ENCODE results near the gene ZCCHC7. TPM values are rescaled to one million over a fixed set of nuclear protein-coding genes. Genes with fewer than 3 reads are reported as not detected.
"Not testable (repeated sequence)": the region's sequence is repeated elsewhere in the genome, so short reads cannot be mapped to it uniquely, and the experiment has no call there.

Gene ZCCHC7
- total RNA-seq, 1 donor from 2014 or later, result 6.3 TPM

DNA sequence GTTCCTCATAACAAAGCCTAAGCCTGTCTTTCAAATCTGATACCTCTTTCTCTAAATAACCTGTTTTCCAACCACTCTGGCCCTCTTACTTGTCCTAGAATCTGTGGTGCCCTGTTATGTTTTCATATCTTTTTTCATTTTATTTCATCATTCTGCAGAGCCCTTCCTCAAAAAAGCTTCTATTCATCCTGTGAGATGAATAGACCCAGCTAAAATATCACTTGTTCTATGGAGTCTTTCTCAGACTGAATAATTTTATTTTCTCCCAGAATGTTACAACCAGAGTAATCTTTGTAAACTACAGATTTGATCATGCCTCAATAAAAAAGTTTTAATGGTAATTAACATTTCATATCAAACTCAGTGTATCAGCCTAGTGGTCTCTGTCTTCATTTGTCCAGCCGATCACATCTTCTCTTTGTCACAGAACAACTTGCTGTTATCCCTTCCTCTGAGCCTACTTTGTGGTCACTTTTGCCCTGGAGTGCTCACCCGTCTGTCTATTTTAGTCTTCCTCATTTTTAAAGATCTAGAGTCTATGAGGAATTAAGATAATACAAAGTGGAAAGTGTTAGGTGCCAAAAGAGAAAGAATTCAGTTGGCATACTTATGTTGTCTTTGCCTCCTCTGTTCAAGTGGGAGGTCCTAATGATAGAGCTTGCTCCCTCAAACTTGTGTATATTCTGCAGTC is 77.8 kb downstream of the ZCCHC7 start:
- intact Hi-C loops (cut with DNase I), result no loop called here
- ATAC-seq (ENCODE audit: poor library complexity) (no peak), DNase-seq (no peak)

DNA sequence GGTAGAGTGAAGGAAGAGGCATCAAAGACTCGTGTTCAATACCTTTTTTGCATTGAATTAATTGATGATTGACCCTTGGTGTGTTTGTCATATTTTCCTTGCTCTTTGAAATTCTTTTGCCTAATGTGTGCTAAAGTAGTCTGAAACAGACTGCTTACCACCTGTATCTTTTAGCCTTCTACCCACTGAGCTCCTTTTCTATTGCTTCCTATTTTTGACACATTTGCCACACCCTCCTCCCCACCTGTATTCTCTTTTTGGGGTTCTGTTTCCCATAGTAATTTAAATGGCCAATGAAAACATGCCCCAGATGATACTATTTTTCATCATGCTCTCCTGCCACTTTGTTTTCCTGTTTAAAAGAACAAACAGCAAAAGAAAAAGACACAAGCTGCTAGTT is 78.5 kb downstream of the ZCCHC7 start:
- DNase-seq, result no peak
- intact Hi-C loops (cut with DNase I), result no loop called here
- no peak for ATAC-seq (ENCODE audit: poor library complexity)

DNA sequence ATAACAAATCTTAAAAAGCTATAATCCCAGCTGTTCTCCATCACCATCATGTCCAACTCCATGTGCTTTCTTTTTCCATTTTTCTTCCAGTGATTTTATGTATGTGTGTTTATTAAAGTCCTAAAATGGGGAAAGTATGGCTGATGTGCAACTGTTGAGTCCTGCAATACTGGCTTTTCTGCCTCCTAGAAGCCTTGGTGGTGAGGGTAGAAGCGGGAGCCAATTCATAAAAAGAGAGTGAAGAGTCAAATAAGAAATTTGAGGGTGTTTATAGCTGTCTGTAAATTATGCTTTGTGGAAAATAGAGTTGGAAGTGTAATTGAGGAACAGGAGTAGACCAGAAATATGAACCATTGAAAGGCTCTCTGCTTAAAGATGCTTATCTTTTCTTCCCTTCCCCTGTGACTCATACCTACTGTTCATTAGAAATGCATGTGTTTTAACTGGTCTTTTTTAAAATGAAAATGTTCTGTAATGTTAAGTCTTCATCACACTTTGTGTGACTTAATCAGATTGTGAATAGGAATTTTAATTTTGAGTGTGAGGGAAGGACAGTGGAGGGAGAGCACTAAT is 80.1 kb downstream of the ZCCHC7 start:
- intact Hi-C loops (cut with DNase I), result no loop called here
- DNase-seq (no peak), ATAC-seq (ENCODE audit: poor library complexity) (no peak)

DNA sequence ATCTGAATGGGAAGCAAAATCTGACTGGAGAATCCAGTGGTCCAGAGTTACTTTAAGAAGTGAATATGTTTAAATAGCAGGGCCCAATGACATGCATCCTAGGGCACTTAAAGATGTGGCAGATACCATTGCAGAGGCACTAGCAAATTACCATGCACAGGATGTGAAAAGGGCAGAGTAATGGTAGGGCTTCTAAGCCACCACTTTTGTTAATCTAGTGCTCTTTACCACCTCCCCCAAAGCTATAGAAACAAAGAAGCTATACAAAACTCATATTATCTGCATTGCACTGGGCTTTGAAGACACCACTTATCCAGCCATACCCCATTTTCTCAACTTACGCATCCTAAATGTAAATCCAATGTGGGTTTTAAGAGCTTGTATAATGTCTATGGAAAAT is 81.2 kb downstream of the ZCCHC7 start:
- ATAC-seq (ENCODE audit: poor library complexity), result no peak
- intact Hi-C loops (cut with DNase I), result no loop called here
- DNase-seq, result no peak

DNA sequence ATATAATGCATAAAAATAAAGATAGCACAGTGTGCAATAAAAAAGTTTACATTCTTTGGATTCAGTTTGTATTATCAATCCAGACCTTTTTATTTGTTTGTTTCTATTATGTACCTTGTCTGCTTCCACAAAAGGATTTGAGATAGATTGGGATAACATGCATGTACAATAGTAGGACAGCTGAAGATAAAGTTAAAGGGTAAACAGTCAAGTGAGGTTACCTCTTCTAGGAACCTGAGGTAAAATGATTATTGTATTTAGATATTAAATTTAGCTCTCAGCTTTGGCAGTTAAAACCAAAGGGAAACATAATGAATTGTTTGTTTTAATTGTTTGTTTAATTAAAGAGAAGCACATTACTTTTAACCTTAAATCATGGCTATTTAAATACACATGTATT is 81.7 kb downstream of the ZCCHC7 start:
- intact Hi-C loops (cut with DNase I), result no loop called here
- ATAC-seq (ENCODE audit: poor library complexity) (no peak), DNase-seq (no peak)

DNA sequence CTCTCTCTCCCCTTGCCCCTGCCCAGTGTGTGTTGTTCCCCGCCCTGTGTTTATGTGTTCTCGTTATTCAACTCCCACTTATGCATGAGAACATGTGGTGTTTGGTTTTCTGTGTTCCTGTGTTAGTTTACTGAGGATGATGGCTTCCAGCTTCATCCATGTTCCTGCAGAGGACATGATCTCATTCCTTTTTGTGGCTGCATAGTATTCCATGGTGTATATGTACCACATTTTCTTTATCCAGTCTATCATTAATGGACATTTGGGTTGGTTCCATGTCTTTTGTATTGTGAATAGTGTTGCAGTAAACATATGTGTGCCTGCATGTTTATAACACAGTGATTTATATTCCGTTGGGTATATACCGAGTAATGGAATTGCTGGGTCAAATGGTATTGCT is 83.1 kb downstream of the ZCCHC7 start:
- intact Hi-C loops (cut with DNase I); DNase-seq: not testable (repeated sequence)

DNA sequence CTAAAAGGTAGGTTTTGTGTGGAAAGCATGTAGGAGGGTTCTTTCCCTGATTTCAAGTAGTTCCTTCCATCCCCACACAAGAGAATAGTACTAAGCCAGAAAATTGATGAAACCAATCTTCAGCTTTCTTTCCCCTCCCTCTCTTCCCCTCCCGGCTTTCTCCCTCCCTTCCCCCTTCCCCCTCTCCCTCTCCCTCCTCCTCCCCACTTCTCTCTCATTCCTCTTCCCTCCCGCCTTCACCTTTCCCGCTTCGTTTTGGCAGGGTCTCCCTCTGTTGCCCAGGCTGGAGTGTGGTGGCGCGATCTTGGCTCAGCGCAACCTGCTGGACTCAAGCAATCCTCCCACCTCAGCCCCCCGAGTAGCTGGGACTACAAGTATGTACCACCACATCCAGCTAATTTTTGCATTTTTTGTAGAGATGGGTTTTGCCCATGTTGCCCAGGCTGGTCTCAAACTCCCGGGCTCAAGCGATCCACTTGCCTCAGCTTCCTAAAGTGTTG is 85.8 kb downstream of the ZCCHC7 start:
- ATAC-seq (ENCODE audit: poor library complexity) (no peak), DNase-seq (no peak)
- intact Hi-C loops (cut with DNase I), result no loop called here

More for the DNA sequence above, 83.1 kb downstream of the ZCCHC7 start:
- not testable (repeated sequence) for ATAC-seq (ENCODE audit: poor library complexity)

DNA sequence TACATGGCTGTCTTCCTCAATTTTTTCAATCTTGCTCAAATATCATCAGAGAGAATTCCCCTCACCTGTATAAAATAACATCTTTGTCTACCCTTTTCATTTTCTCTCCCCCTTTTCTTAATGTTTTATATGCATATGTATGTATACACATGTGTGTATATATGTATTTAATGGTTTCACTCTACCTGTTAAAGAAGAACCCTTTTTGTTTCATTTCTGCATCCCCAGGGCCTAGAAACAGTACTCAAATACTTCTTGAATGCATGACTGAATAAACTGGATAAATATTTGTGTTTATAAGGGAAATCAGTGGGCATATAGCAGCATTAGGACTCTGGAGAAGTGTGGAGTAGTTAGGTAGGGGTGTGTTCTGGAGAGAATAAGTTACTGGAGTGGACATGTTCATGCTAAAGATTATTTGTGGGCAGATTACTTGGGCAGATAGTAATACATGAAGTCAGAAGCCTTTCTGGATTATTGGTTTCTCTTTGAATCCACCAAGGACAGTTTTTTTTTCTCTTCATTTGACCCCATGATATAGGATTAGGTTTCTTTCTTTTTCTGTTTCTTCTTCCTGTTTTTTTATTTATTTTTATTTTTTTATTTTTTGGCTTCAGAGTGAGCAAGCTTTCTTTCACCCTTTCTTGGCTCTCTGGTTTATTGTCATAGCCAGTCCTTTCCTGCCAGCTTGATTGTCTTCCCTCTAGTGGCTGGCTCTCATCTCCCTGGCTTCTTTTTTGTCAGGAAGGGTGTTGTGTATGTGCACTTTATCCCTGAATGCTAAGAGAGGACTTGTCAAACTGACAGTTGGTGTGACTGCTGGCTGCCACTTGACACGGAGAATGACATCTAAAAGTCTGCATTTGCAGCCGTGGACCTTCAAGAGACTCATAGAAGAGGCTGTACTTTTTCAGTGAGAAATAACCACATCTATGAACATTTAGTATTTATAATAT is 89.3 kb downstream of the ZCCHC7 start:
- DNase-seq, result no peak
- ATAC-seq (ENCODE audit: poor library complexity), result peak; percentile 41
- intact Hi-C loops (cut with DNase I), result no loop called here

DNA sequence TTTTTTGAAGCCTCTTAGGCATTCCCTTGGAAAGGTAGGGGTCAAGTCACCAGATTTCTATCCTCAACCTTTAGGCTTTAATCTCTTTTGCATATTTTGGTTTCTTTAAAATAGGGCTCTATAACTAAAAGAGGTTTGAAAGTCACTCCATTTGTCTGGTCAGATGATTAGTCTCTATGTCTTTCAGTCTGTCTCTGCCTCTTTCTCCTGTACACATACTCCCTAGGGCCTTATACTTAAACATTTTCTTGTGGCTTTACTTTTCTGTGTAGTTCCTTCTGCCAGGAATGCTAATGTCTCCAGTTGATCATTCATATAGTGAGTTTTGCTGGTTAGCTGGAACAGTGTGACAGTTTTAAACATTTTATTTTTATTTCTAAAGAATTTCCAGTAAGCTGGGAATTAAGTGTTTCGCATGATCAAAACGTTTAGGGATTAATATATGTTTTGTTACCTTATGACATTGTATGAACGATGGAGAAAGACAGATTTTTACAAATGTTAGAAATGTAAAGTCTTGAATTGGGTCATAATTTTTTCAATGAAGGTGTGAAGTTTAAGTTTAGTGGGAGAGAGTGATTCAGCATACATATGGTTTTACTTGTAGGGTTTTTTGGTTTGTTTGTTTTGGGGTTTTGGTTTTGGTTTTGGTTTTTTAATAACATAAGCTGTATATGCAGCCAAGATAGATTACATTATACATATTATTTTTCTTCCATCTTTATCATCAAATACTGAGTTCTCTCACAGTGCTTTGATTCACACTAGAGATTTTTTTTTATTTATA is 90.6 kb downstream of the ZCCHC7 start:
- intact Hi-C loops (cut with DNase I), result no loop called here
- ATAC-seq (ENCODE audit: poor library complexity), result no peak
- DNase-seq, result no peak

DNA sequence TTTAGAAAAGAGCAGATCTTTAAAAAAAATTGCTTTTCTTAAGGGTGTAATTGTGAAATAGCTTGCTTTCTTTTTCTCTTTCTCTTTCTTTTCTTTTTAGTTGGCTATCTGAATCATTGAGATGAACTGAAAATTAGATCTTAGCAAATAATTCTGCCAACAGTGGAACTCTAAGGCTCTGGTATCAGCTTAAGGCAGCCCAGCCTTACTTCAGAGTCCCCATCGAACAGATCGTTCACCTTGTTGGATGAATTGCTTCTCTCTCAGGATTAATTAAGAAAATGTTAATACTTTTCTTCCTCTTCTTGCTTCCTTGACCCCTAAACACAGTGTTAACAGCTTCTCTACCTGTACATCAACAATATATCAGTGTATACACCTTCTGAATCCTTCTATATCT is 92.1 kb downstream of the ZCCHC7 start:
- intact Hi-C loops (cut with DNase I), result no loop called here
- DNase-seq, result no peak
- no peak for ATAC-seq (ENCODE audit: poor library complexity)

DNA sequence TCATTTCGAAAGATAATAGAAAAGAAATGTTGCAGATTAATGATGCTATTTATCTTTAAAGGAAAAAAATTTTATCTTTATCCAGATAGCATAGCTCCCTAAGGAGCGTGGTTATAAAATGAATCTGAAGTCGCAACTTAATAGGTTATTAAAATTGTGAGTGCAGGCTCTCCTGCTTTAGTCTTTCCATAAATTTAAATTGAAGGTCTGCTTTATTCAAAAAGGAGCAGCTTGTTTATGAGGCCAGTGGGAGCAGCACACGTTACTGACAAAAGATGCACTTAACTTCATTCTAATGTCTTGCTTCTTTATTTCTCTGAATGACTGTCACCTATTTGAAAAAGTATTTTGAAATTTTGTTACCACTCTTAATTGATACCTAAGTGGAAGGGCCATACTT is 95.0 kb downstream of the ZCCHC7 start:
- DNase-seq (no peak), ATAC-seq (ENCODE audit: poor library complexity) (no peak)
- intact Hi-C loops (cut with DNase I), result no loop called here

DNA sequence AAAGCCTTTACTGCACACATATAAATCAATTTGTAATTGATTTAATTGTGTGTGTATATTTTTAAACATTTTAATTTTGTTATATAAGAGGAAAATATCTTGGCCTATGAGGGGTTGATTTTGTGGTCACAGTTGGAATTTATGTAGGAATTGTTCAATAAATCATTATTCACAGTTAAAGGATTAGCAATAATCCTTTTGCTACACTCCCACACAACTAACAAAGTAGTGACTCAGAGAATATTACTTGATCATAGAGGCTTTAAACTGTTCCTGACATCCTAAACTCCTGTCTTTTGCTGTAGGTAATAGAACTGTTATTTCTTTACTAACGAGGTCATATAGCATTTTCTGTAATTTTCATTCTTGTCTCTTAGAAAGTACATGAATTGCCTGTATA is 95.5 kb downstream of the ZCCHC7 start:
- intact Hi-C loops (cut with DNase I), result no loop called here
- no peak for DNase-seq
- ATAC-seq (ENCODE audit: poor library complexity), result no peak

DNA sequence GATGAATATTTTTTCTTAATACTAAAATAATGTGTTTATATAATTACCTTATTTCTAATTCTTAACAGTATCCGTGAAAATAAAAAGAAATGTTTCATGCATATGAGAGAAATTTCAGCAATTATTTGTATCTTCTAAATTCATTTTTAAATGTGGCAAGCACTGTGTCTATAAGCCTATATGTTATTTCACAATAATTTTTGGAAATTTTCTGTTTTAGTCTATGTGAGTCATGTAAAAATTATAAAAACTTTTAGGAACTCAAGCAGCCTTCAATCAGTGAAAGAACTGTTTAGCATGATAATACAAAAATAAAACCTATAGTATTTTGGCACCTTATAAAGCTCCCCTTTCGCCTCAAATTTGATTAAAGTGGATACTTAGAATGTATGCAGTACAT is 96.8 kb downstream of the ZCCHC7 start:
- DNase-seq (no peak), ATAC-seq (ENCODE audit: poor library complexity) (no peak)
- intact Hi-C loops (cut with DNase I), result no loop called here

DNA sequence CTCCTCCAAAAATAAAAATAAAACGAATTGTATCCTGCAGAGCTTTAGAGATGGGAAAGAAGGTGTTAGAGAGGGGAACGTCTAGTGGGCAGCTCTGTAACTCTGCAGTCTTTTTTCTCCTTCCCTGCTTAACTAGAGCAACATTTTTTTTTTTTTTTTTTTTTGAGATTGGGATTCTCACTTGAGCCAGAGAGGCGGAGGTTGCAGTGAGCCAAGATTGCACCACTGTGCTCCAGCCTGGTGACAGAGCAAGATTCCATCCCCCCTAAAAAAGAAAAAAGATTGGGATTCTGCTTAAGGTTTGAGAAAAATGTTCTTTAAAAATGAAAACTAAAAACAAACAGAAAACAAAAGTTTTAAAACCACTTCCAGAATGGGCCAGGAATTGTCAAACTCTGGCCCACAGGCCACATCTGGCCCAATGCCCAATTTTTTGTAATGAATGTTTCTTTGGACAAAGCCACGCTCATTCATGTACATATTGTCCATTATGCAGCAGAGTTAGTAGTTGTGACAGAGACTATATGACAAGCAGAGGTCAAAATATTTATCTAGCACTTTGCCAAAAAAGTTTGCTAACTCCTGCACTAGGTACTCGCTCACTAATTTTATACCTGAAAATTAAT is 98.5 kb downstream of the ZCCHC7 start:
- ATAC-seq (ENCODE audit: poor library complexity) (peak; percentile 51), DNase-seq (peak; percentile 48)
- intact Hi-C loops (cut with DNase I), result no loop called here

DNA sequence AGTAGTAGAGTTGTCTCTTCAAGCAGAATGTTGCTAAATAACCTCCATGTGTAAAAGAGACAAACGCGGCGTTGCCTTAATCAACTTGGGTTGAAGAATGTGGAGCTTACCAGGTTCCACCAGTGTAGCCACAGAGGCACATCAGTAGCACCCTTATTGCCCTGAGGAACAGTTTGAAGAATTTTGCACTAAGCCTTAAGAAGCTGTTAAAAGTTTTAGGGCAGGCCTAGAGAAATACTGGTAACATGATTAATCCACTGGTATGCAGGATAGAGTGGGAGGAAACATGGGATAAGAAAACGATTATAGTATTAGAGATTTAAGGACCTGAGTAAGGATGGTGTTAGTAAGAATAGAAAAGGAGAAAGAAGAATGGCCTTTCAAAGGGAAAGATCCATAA is 100.6 kb downstream of the ZCCHC7 start:
- no peak for ATAC-seq (ENCODE audit: poor library complexity)
- DNase-seq, result no peak
- intact Hi-C loops (cut with DNase I), result no loop called here

DNA sequence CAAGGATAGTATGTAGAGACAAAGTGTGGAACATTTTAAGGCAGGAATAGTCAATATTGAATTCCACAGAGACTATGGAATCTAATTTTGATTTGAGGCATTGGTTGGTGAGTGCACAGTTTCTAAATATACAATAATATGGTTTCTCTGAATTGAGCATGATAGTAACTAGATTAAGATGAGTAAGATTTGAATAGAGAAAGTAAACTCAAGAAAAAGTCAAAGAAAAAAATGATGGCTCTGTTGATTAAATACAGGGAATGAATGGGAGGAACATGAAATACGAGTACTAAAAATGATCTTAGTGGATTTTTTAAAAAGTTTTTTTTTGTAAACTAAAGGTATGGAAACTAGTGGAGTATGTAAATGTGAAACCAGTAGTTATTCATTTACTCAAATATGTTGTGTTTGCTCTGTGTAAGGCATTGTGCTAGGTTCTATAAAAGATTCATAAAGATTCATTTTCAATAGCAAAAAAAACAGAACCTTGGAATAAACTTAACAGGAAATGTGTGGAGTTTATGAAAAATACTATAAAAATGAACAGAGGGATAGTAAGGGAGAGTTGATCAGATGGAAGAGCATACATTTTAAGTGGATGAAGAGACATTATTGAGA is 101.2 kb downstream of the ZCCHC7 start:
- DNase-seq (no peak), ATAC-seq (ENCODE audit: poor library complexity) (no peak)
- intact Hi-C loops (cut with DNase I), result no loop called here

DNA sequence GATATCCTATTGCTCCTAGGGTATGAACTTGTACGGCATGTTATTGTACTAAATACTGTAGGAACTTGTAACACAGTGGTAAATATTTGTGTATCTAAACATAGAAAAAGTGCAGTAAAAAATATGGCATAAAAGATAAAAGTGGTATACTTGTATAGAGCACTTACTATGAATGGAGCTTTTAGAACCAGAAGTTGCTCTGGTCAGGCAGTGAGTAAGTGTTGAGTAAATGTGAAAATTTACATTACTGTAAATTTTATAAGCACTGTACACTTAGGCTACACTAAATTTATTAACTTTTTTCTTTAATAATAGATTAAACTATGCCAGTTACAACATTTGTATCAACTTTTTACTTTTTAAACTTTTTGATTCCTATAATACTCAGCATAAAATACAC is 109.1 kb downstream of the ZCCHC7 start:
- ATAC-seq (ENCODE audit: poor library complexity) (no peak), DNase-seq (no peak)
- intact Hi-C loops (cut with DNase I), result no loop called here

DNA sequence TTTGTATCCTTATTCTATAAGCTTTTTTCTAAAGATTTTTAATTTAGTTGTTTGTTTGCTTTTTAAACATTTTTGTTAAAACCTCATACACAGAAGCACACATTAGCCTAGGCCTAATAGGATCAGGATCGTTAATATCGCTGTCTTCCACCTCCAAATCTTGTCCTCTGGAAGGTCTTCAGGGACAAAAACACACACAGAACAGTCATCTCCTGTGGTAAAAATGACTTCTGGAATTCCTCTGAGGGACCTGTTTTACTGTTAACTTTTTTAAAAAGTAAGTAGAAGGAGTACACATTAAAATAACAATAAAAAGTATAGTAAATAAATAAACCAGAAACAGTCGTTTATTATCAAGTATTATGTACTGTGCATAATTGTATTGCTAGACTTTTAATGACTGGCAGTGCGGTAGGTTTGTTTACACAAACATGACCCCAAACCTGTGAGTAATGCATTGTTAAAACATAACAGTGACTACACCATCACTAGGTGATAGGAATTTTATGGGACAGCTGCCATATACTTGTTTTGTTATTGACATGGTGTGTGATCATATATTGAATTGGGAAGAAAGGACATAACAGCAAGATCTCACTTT is 109.6 kb downstream of the ZCCHC7 start:
- DNase-seq (no peak), ATAC-seq (ENCODE audit: poor library complexity) (no peak)
- intact Hi-C loops (cut with DNase I), result no loop called here
